C1 segment of cervical spinal cord (tissue), 14 donors: ENCODE data around the gene THADA.
"Not testable (repeated sequence)": the region's sequence is repeated elsewhere in the genome, so short reads cannot be mapped to it uniquely, and the experiment has no call there.

Source experiments
- DNase-seq, 14 donors: peaks; one replicate each; lab custom pipeline; 2025; lab: John Stamatoyannopoulos, UW

The THADA gene

DNA sequence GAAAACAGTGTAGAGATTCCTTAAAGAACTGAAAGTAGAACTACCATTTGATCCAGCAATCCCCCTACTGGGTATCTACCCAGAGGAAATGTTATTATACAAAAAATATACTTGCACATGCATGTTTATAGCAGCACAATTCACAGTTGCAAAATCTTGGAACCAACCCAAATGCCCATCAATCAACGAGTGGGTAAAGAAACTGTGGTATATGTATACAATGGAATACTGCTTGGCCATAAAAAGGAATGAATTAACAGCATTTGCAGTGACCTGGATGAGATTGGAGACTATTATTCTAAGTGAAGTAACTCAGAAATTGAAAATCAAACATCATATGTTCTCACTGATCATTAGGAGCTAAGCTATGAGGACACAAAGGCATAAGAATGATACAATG, 4.8 kb upstream of the THADA start:
- not testable (repeated sequence) for DNase-seq

DNA sequence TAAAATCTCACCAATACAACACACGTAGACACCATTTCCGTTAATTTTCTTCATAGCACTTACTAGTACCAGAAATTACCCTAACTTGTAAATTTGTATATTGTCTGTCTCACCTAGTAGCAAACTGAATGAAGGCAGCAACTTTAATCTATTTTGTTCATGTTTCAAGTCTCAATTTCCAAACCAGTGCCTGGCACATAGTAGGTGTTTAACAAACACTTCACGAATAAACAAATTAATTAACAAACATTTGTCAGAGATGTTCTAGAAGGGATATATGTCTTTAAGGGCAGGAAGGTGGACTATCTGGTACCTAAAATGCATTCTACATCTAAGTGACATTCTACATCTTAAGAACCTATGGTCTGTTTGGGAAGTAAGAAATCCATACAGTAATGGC, 963 bp downstream of the THADA start:
- no peak for DNase-seq

- DNase-seq, result no peak
These were observed 2.6 kb downstream of the THADA start for GRCh38 chr2:43593254-43593653.

GRCh38 chr2:43592443-43592842, 3.4 kb downstream of the THADA start:
- DNase-seq, result no peak

DNA sequence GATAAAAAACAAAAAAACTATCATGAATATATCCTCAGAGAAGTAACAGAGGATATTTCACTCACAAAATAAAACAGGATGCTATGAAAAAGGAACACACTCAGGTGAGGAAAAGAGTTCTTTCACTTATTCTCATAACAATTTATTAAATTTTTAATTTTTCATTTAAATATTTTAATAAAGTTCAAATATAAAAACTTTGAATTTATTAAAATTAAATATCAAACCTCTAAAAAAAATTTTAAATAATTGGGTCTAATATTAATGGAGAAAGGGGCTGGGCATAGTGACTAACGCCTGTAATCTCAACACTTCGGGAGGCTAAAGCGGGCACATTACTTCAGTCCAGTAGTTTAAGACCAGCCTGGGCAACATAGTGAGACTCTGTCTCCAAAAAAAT, 10.1 kb downstream of the THADA start:
- no peak for DNase-seq

GRCh38 chr2:43579275-43579981, 16.4 kb downstream of the THADA start:
- DNase-seq, result no peak

DNA sequence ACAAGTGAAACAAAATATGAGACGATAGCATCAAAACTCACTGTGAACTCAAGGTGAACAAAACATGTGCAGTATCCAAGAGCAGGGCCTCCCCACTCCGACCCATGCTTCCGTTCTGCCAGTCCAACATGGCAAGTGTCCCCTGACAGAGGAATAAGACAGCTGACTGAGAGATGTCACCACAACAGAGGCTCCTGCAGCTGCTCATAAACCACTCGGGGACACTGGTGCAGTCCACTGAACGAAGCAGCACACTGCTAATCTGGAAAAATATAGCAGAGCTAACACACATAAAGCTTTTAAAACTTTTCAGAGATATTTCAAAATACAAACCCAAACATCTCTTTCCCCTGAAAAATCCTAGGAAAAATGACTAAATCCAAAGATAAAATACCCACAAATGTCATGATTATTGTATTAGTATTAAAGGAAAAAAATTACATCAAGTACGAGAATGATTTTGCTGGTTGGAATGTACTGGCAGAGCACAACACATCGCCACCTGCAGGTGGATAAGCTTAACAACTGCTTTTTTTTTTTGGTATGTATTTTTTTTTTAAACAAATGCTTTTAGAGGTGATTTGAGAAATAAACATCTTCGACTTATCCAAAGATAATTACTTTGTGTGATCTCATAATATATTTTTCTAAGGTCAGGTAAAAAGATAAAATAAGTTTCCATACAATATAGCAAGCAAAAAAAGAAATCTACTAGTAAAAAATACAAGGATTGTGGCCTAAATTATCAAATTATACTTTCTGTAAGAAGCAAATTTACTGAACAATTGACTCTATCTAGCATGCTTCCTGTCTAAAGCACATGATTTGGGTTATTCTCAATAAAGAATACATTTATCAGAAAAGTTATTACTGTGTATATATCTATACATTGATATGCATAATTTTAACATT, 18.6 kb downstream of the THADA start:
- peak in 1 of 14 donors; percentile 12 for DNase-seq

DNA sequence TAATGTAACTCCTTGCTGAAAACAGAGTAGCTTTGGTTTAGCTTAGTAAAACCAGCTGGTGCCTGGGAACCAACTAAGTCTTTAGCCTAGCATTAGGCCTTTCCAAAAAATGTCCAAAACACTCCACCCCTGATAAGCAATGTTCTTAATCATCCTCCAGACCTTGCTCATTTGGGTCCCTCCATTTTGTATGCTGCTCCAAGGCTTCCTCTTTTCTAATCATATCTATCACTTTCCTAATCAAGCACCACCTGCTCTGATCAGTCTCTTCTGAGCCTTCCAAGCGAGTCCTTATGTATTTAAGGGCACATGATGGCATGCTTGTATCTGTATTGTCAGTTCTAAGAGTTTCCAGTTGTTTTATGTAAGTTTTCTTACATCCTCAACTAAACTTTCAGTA, 23.6 kb downstream of the THADA start:
- no peak for DNase-seq

DNA sequence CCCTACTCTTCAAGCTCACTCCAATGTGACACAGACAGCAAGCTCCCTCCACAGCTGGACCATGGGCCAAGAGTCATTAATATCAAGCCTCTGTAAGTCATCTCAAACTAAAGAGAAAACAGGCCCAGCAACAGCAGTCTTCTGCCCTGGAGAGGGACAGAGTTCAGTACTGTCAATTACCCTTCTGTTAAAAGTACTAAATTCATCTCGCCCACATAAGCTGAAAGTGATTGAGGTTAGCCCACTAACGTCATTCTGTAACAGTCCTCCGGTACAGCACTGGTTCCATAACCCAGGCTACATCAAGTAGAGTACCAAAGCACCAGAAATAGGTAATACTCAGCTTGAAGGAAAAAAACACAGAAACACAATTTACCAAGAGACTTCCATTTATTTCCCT, 25.9 kb downstream of the THADA start:
- DNase-seq, result no peak

DNA sequence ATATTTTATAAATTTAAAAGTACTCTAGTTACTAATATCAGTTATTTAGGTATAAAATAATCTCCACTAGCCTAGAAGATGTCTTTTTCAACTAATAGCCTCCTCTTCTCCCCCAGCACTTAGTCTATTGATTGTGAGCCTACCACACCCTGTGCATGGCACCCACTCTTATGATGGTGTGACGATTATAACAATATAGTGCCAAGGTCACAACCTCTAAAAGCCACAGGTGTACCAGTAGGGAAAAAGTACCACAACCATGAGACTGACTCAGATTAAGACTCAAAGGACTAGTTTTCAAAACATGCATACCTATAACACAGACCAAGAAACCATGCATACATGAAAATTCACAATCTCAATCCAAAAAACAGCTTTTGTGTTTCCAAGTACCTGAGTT, 27.6 kb downstream of the THADA start:
- DNase-seq, result no peak

DNA sequence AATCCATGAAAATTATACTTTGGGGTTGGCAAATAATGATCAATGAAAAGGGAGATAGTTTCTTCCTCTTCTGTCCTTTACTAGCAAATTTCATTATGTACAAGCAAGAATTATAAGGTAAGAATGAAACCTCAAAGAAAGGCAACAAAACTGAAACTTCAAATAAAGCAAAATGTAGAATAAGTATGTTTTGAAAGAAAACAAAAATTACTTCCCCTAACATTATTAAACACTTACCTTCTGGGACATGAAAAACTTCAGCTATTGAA, 29.4 kb downstream of the THADA start:
- DNase-seq, result no peak

DNA sequence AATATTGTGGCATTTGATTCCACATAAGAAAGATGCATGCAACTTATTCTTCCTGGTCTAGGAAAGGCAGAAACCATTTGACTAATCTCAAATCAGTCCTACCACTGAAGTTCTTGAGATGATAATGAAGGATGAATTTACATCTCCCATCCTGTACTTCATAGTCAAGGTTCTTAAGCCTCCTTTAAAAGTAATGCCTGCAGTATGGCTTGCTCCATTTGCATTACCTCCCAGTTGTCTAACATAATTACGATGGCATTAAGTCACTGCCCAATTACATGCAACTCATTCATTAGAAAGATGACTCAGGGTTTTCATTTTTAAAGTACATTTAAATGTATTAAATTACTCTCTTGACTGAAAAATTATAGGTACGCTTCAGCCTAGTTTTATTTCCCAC, 32.2 kb downstream of the THADA start:
- DNase-seq, result no peak

GRCh38 chr2:43560231-43560547, 35.6 kb downstream of the THADA start:
- DNase-seq, result no peak

DNA sequence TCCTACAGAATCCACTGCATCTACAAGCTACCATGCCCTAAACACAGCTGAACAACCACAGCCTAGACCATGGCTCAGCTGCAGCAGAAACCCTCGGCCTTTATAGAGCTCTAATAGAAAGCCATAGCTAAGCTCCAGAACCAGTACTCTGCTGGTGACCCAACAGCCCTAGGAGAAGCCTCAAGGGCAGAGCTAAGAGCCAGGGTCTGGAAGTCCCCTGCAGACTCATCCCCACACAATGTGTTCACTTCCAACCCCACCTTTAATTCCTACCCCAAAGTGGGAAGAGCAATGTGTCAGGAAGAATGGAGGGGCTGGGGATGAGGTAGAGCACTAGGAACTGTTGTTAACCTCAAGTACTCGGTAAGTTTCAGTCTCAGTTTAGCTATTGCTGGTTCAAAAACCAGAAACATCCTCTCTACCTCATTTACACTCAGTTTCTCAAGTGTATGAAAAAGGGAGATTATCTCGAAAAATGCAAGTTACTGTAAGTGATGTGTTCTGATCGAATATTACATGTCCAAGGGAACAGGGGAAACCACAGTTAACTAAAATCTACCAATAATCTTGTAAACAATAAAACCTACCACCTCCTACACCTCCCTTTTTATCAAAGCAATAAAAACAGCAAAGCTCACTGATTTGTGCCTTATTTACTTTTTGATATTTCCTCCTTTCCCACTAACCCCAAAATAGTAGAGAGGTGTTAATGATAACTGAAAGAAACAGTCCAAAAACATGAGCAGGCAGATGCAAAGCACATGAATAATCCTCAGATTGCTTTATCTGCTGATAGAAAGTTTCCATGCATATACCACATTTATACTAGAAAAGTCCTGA, 36.2 kb downstream of the THADA start:
- DNase-seq, result no peak

- no peak for DNase-seq
These were observed 38.6 kb downstream of the THADA start for GRCh38 chr2:43557196-43557595.

GRCh38 chr2:43556256-43556655, 39.6 kb downstream of the THADA start:
- DNase-seq, result no peak

- DNase-seq, result no peak
These were observed 42.4 kb downstream of the THADA start for GRCh38 chr2:43553341-43553855.

DNA sequence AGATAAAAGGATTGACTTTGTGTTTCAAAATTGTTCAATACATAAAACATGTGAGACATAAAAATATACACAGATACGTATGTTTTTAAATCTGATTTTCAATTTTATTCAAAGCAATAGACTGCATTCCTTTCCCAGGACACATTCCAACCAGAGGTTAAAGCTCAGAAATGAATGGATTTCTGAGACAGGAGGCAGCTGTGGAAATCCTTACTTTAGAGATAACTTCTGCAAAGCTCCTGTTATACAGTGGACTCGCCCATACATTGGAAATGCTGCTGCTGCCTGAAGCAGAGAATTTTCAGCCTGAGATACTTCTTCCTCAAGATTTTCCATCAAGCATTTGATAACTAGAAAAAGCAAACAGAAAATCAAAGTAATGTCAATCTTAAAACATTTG, 43.8 kb downstream of the THADA start:
- no peak for DNase-seq

GRCh38 chr2:43548381-43548780, 47.5 kb downstream of the THADA start:
- DNase-seq, result not testable (repeated sequence)

DNA sequence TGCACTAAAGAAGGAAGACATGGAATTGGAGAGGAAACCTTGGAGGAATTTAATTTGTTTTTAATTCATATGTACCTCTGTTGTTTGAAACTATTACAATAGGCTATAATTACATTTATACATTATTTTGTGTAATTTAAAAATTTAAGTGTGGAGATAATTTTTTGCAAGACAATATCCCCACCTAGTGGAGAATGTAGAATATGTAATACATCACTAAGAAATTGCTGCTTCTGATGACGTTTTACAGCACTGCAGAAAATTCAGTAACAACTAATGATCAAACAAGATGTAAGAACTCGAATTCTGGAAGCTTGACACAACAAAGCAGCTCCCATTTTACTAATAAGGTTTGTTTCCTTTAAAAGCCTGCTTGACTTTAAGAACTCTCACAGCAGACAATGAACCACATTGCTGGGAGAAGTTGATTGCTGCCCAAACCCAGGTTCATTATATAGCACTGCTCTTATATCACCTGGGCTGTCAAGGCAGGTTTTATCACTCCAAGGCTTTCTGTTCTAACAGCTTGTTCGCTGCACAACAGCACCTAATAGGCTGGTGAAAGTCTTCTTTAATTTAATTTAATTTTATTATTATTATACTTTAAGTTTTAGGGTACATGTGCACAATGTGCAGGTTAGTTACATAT, 53.4 kb downstream of the THADA start:
- no peak for DNase-seq

DNA sequence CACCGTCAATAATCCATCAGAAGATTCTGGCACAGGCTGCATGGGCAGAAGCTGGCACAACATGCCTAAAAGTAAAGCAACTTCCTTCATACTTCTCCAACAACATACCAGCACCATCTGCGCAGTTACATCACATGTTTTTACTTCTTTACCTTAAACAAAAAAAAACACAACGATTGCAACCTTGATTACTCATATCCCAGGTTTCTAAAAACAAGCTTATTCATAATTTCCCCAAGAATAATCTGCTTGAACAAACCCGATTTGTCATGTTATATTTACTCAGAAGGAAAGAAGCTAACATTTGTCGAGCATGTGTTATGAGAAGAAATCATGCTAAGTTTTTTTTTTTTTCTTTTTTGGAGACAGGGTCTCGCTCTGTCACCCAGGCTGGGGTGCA, 54.7 kb downstream of the THADA start:
- no peak for DNase-seq
